Measurements from ENCODE around the gene MAP3K13.

DNA sequence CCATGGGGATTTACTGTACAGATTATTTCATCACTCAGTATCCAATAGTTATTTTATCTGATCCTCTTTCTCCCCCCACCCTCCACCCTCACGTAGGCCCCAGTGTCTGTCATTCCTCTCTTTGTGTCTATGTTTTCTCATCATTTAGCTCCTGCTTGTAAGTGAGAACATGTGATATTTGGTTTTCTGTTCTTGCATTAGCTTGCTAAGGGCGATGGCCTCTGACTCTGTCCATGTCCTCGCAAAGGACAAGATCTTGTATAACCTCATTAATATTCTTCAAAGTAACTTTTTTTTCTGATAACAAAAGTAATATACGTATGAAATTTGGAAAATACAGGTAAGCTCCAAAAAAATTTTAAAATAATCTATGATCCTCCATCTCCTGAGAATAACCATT, 67.4 kb downstream of the MAP3K13 start:
- TF ChIP-seq, protein P1, sequence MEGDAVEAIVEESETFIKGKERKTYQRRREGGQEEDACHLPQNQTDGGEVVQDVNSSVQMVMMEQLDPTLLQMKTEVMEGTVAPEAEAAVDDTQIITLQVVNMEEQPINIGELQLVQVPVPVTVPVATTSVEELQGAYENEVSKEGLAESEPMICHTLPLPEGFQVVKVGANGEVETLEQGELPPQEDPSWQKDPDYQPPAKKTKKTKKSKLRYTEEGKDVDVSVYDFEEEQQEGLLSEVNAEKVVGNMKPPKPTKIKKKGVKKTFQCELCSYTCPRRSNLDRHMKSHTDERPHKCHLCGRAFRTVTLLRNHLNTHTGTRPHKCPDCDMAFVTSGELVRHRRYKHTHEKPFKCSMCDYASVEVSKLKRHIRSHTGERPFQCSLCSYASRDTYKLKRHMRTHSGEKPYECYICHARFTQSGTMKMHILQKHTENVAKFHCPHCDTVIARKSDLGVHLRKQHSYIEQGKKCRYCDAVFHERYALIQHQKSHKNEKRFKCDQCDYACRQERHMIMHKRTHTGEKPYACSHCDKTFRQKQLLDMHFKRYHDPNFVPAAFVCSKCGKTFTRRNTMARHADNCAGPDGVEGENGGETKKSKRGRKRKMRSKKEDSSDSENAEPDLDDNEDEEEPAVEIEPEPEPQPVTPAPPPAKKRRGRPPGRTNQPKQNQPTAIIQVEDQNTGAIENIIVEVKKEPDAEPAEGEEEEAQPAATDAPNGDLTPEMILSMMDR (IDR thresholded peaks at IDR 0.05), result no peak
- no peak for TF ChIP-seq ZFX (IDR thresholded peaks at IDR 0.05; ENCODE audit: borderline replicate concordance)

All from 22Rv1 (cell line).